Measurements from ENCODE around the gene FAM200C.

FAM200C gene

DNA sequence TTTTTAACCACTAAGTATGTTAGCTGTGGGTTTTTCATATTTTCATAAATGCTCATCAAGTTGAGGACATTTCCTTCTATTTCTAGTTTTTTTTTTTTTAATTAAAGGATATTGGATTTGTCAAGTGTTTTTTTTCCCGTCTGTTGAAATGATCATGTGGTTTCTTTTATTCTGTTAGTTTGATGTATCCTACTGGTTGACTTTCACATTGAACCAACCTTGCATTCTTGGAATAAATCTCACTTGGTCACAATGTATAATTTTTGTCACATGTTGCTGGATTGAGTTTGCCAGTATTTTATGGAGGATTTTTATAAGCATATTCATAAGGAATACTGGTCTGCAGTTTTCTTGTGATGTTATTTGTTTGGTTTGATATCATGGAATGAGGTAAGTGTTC lies 12.4 kb downstream of the FAM200C start:
- Histone ChIP-seq H3K9me3 (ENCODE audit: control insufficient read depth, insufficient read depth, low read length) (0 out of 2 replicates have a peak, but pooled peaks cover 3% of the 10 kb centered on the region), H3K9ac (ENCODE audit: low read depth, low read length) (no peak overlapping the region), H3K4me1 (ENCODE audit: insufficient read depth, low read length) (no peaks in the 10 kb centered on the region), H3K36me3 (ENCODE audit: insufficient read depth, low read length) (no peaks in the 10 kb centered on the region)

DNA sequence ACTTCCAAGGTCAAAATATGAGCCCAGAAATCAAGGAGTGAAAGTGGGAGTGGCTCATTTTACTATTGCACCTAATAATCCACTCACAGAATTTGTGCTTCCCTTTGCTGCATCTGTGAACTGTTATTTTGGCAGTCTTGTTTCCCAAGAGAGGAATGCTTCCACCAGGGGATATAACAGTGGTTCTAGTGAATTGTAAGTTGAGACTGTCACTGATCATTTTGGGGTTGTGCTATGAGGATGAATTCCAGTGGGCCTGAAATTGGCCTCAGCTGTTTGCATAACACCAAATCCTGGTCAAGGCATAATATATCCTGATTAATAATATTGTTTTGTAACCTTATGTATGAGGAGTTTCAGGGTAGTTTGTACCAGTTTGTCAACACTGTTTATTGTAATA lies 14.4 kb downstream of the FAM200C start:
- 0 out of 2 replicates have a peak, but pooled peaks cover 3% of the 10 kb centered on the region for H3K9me3 ChIP-seq (ENCODE audit: control insufficient read depth, insufficient read depth, low read length)
- no peaks in the 10 kb centered on the region for H3K36me3 ChIP-seq (ENCODE audit: insufficient read depth, low read length)
- H3K4me1 ChIP-seq (ENCODE audit: insufficient read depth, low read length) = no peaks in the 10 kb centered on the region
- H3K9ac ChIP-seq (ENCODE audit: low read depth, low read length) = no peak overlapping the region

DNA sequence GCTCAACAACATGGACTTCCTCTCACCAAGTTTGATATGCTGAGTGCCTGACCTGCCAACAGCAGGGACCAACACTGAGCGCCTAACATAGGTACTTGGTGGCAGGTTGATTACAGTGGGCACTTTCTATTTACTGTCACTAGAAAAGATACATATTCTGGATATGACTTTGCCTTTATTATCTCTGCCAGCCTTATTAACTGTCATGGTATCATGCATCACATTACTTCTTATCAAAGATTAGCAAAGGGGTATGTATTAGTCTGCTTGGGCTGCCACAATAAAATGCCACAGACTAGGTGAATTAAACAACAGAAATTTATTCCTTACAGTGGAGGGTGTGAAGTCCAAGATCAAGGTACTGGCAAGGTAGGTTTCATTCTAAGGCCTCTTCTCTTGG lies 15.2 kb downstream of the FAM200C start:
- Histone ChIP-seq H3K9ac (ENCODE audit: low read depth, low read length) (no peak overlapping the region), H3K36me3 (ENCODE audit: insufficient read depth, low read length) (no peaks in the 10 kb centered on the region), H3K9me3 (ENCODE audit: control insufficient read depth, insufficient read depth, low read length) (0 out of 2 replicates have a peak, but pooled peaks cover 3% of the 10 kb centered on the region), H3K4me1 (ENCODE audit: insufficient read depth, low read length) (no peaks in the 10 kb centered on the region; the same call in 1 of the 2 replicates)

DNA sequence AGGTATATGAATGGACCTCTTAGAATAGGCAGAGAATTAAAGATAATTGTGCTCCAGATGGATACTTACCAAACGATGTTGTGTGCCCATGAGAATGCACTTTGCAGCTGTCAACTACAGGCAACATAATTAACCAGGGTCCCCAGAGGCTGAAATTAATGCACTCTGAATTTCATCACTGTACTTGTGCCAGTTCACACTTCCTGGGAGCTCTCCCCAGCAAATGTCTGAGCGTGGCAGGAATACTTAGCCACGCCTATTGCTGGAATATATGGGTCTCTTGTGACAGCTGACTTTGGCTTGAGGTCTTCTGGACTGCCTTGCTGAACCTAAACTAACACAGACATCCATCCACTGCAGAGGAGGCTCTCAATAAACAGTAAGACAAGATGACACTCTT lies 17.5 kb downstream of the FAM200C start:
- Histone ChIP-seq H3K9me3 (ENCODE audit: control insufficient read depth, insufficient read depth, low read length) (no peaks in the 10 kb centered on the region), H3K9ac (ENCODE audit: low read depth, low read length) (no peak overlapping the region), H3K4me1 (ENCODE audit: insufficient read depth, low read length) (no peaks in the 10 kb centered on the region; the same call in 1 of the 2 replicates), H3K36me3 (ENCODE audit: insufficient read depth, low read length) (no peaks in the 10 kb centered on the region)

DNA sequence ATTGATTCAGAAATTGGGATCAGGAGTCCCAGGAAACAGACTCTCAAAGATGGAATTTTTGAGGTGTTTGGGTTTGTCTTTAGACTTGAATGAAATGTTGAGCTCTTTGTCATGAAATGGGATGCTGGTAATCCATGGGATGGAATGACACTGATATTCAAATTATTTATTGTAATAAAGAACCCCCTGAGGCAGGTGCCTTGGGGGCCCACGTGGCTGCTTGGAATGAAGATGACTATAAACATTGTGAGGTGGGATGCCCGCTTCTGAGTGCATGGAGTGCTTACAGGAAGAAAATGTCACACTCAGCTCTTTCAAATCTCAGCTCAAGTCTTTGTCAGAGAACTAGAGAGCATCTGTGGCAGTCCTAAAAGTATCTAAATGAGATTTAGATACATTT lies 19.8 kb downstream of the FAM200C start:
- no peak overlapping the region for H3K9ac ChIP-seq (ENCODE audit: low read depth, low read length)
- no peaks in the 10 kb centered on the region; the same call in 1 of the 2 replicates for H3K4me1 ChIP-seq (ENCODE audit: insufficient read depth, low read length)
- no peaks in the 10 kb centered on the region for H3K36me3 ChIP-seq (ENCODE audit: insufficient read depth, low read length)
- no peaks in the 10 kb centered on the region for H3K9me3 ChIP-seq (ENCODE audit: control insufficient read depth, insufficient read depth, low read length)

DNA sequence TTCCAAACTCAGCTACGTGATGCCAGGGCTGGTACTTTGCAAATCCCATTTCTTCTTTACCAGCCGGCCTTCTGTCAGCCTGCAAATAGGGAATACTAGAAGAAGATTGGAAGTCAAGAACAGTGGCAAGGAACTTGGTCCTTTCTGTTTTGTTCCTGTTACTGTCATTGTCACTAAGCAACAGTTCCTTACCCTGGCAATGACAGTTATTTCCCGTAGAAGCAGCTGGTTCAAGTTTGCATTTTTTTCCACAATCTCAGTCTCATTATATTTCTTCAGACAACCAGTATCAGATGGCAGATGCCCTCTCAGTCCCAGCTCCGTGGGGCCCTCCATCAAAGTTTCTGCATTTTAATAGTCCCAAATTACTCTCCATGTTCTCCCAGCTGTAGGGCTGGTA lies 20.3 kb downstream of the FAM200C start:
- Histone ChIP-seq H3K9me3 (ENCODE audit: control insufficient read depth, insufficient read depth, low read length) (no peaks in the 10 kb centered on the region), H3K36me3 (ENCODE audit: insufficient read depth, low read length) (no peaks in the 10 kb centered on the region), H3K4me1 (ENCODE audit: insufficient read depth, low read length) (no peaks in the 10 kb centered on the region; the same call in 1 of the 2 replicates), H3K9ac (ENCODE audit: low read depth, low read length) (no peak overlapping the region)

DNA sequence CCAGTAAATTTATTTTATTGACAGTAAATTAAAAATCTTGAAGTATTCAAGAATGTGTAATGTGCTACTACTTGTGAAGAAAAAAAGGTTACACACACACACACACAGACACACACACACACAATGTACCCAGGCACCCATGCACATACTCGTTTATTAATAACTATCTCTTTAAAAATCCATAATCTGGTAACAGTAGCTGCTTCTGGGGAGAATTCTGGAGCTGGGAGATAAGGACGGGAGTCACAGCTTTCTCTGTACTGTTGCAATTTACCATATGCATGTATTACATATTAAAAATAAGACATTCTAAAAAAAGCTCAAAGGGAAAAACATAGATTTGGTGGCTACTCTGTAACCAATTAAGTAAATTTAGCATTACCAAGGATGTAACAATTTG lies 21.5 kb downstream of the FAM200C start:
- Histone ChIP-seq H3K9ac (ENCODE audit: low read depth, low read length) (no peak overlapping the region), H3K4me1 (ENCODE audit: insufficient read depth, low read length) (no peaks in the 10 kb centered on the region; the same call in 1 of the 2 replicates), H3K36me3 (ENCODE audit: insufficient read depth, low read length) (no peaks in the 10 kb centered on the region), H3K9me3 (ENCODE audit: control insufficient read depth, insufficient read depth, low read length) (no peaks in the 10 kb centered on the region)

DNA sequence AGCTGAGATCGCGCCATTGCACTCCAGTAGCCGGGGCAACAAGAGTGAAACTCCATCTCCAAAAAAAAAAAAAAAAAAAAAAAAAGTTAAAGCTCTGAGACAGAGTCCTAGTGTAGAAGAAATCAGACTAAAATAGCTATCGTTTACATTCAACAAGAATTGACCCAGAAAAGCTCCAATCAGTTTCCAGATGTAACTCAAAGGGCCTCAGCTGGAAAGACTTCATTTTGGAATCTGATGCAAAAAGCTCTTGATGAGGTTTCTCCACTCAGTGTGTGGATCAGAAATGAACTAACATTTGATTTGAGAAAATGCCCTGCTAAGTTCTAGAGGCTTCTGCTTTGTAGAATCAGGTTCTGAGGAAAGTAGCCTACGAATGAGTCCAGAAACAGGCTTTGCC lies 22.2 kb downstream of the FAM200C start:
- no peaks in the 10 kb centered on the region for H3K9me3 ChIP-seq (ENCODE audit: control insufficient read depth, insufficient read depth, low read length)
- no peaks in the 10 kb centered on the region for H3K36me3 ChIP-seq (ENCODE audit: insufficient read depth, low read length)
- H3K4me1 ChIP-seq (ENCODE audit: insufficient read depth, low read length) = no peaks in the 10 kb centered on the region; the same call in 1 of the 2 replicates
- no peak overlapping the region for H3K9ac ChIP-seq (ENCODE audit: low read depth, low read length)

DNA sequence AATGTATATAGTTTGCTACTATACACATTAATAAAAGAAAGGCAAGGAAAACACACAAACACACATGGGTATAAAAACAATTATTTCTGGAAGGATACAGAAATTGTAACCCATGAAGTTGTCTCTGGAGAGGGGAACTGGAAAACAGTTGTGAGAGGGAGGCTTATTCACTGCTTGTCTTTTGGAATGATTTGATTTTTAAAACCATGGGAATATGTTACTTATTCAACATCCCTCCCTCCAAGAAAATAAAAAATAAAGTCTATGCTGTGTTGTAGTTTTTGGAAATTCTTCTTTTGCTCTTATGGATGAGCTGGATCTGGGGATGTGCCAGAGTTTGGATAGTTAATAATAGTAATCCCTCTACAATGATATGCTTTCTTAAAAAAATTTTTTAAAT lies 23.4 kb downstream of the FAM200C start:
- H3K36me3 ChIP-seq (ENCODE audit: insufficient read depth, low read length) = no peaks in the 10 kb centered on the region
- no peaks in the 10 kb centered on the region for H3K9me3 ChIP-seq (ENCODE audit: control insufficient read depth, insufficient read depth, low read length)
- no peak overlapping the region for H3K9ac ChIP-seq (ENCODE audit: low read depth, low read length)
- no peaks in the 10 kb centered on the region; the same call in 1 of the 2 replicates for H3K4me1 ChIP-seq (ENCODE audit: insufficient read depth, low read length)

DNA sequence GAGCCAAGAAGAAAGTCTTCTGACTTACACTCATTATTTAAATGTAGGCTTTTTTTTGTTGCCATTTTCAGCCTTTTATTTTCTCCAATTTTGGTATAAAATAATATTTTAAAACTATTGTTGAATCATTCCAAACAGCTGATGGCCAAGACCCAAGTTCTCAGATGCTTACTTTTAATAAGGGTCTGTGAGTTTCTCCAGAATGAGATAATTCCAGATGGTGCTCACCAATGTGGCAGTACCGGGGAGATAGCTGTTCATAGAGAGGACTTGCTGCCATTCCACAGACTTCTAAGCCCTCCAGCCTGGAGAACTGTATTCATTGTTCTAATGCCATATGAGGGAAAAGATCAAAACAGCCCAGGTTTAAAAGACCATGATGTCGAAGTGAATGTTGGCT lies 24.2 kb downstream of the FAM200C start:
- H3K9me3 ChIP-seq (ENCODE audit: control insufficient read depth, insufficient read depth, low read length) = no peaks in the 10 kb centered on the region
- no peaks in the 10 kb centered on the region for H3K36me3 ChIP-seq (ENCODE audit: insufficient read depth, low read length)
- peaks cover 3% of the 10 kb centered on the region for H3K4me1 ChIP-seq (ENCODE audit: insufficient read depth, low read length)
- H3K9ac ChIP-seq (ENCODE audit: low read depth, low read length) = no peak overlapping the region

DNA sequence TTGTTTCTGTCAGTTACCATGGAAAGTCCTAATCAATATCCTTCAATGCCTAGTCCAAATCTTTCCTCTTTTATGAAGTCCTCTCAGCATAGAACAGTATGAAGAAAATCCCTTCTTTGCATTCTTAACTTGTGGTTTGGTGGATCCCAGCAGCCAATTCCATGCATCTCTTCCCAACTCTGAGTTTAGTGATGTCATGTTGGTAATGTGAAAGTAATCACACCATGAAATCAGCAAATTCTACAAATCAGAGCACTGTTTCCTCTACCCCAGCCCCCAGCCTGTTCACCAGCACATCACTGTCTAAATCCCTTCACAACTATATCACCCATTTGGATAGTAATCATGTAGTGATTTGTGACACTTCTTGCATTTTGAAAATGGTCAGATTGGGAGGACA lies 24.7 kb downstream of the FAM200C start:
- Histone ChIP-seq H3K36me3 (ENCODE audit: insufficient read depth, low read length) (no peaks in the 10 kb centered on the region), H3K9ac (ENCODE audit: low read depth, low read length) (no peak overlapping the region), H3K4me1 (ENCODE audit: insufficient read depth, low read length) (peaks cover 4% of the 10 kb centered on the region), H3K9me3 (ENCODE audit: control insufficient read depth, insufficient read depth, low read length) (no peaks in the 10 kb centered on the region)

DNA sequence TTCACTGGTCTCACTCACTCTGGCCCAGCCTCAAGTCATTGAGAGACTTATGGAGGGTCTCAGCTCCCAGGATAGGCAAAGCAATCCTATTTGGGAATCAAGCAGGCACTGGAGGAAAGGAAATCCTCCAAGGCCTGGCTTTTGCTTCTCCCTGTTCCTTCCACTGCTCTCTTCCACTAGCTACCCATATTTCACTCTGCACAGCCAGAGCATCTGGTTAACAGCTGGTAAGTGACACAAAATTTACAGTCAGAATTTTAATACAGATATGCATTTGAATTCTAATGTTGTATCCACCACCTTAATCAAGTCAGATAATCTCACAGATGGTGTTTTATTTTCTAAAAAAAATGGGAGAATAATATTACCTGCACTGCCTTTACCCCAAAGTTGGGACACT lies 28.6 kb downstream of the FAM200C start:
- Histone ChIP-seq H3K36me3 (ENCODE audit: insufficient read depth, low read length) (no peaks in the 10 kb centered on the region), H3K9ac (ENCODE audit: low read depth, low read length) (no peak overlapping the region), H3K9me3 (ENCODE audit: control insufficient read depth, insufficient read depth, low read length) (0 out of 2 replicates have a peak, but pooled peaks cover 3% of the 10 kb centered on the region), H3K4me1 (ENCODE audit: insufficient read depth, low read length) (peaks cover 4% of the 10 kb centered on the region; the same call in 1 of the 2 replicates)

DNA sequence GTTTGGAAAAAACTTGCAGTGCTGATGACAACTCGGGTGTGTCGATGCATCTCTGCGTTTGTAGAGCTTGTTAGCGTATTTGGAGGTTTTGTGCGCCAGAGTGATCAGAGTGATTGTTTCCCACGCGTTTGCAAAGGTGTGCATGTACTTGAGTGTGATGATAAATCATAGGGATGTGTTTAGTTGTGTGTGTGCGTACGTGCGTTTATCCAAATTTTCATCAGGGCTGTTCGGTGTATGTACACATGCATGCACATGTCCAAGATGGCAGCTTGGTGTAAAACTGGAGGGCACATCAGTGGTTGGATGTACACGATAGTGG lies 29.2 kb downstream of the FAM200C start:
- H3K9me3 ChIP-seq (ENCODE audit: control insufficient read depth, insufficient read depth, low read length) = 0 out of 2 replicates have a peak, but pooled peaks cover 3% of the 10 kb centered on the region
- peaks cover 4% of the 10 kb centered on the region; the same call in 1 of the 2 replicates for H3K4me1 ChIP-seq (ENCODE audit: insufficient read depth, low read length)
- no peaks in the 10 kb centered on the region for H3K36me3 ChIP-seq (ENCODE audit: insufficient read depth, low read length)
- peak overlapping the region; percentile 63; the same call in 1 of the 2 replicates for H3K9ac ChIP-seq (ENCODE audit: low read depth, low read length)

DNA sequence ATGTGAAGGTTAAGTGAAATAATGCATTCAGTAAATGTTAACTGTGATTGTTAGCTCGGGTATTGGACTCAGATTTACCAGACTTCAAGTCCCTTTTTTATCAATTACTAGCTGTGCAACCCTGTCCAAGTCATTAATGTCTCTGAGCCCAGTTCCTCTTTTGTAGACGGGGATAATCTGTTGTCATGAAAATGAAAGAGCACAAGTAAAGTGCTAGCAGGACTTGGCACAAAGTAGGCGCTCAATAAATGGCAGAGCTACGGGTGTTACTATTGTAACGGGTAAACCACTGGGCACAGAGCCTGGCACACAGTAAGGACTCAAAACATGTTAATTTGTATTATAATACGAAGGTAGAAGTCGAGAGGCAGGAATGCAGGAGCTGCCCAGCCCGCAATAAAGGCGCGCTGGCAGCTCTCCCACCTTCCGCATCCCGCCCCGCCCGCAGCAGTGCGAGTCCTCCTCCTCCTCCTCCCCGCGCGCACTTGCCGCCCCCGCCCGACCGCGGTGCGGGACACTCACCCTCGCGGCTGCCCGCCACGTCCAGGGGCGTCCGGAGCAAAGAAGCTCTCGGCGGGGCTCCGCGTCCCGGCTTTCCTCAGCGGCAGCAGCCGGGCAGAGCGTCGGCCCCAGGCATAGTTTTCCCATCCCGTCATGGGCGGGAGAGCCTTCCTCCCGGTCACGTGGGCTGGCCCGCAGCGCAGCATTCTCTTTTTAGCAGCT lies 29.7 kb downstream of the FAM200C start, which contains the start of gene C1QTNF2:
Gene C1QTNF2 (minus strand): TSS at position 637 of the 723 bp plus-strand sequence. CDS start 15,615 bp downstream, outside the sequence.
- Histone ChIP-seq H3K9me3 (ENCODE audit: control insufficient read depth, insufficient read depth, low read length) (0 out of 2 replicates have a peak, but pooled peaks cover 3% of the 10 kb centered on the region), H3K36me3 (ENCODE audit: insufficient read depth, low read length) (no peaks in the 10 kb centered on the region), H3K4me1 (ENCODE audit: insufficient read depth, low read length) (peaks cover 4% of the 10 kb centered on the region; the same call in 1 of the 2 replicates), H3K9ac (ENCODE audit: low read depth, low read length) (peak within 1 kb of the TSS; percentile 63)

DNA sequence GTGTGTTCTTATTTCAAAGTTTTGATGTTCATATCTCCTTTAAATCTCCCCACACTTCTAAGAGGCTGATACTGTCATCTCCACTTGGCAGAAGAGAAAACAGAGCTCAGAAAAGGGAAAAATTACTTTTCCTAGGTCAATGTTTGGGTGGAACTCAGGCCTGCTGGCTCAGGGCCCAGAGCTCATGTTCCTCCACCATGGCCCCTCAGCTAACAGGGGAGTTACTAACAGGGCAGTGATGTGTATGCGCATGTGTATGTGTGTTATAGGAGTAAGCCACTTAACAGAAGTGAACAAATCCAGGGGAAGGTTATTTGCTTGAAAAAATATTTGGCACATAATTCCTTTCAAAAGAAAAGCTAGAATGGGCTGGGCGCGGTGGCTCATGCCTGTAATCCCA lies 32.0 kb downstream of the FAM200C start:
- Histone ChIP-seq H3K9ac (ENCODE audit: low read depth, low read length) (no peak overlapping the region), H3K9me3 (ENCODE audit: control insufficient read depth, insufficient read depth, low read length) (0 out of 2 replicates have a peak, but pooled peaks cover 3% of the 10 kb centered on the region), H3K4me1 (ENCODE audit: insufficient read depth, low read length) (peaks cover 8% of the 10 kb centered on the region; the same call in 1 of the 2 replicates), H3K36me3 (ENCODE audit: insufficient read depth, low read length) (no peaks in the 10 kb centered on the region)
